HepG2 (cell line): ENCODE data around the gene ZIC4. TPM values are rescaled to one million over a fixed set of nuclear protein-coding genes. Genes with fewer than 3 reads are reported as not detected.

Source experiments
- ATAC-seq: fragments of 200-7000 bp; cut with Tn5 transposase; 3 replicates; pipeline ENCODE4 v1.9.1; 2020; ENCODE audit warnings: mild to moderate bottlenecking, moderate library complexity
- BruUV-seq: library from RNA; stranded (reverse); fragments of 400-500 nt; replicated peaks from 2 replicates; lab custom pipeline; 2021; lab: Mats Ljungman, UMichigan
- CTCF ChIA-PET: fragments of 300-600 bp; formaldehyde crosslinking; extraction: SDS; loops from one replicate; lab custom pipeline; 2021; ENCODE audit warnings: low total read pairs, inconsistent platforms, low intra/inter-chr PET ratio; lab: Yijun Ruan, JAX
- POLR2A ChIA-PET: fragments of 350-600 bp; sonication (Branson Sonifier 250); formaldehyde crosslinking; loops from one replicate; lab custom pipeline; 2020; ENCODE audit warnings: antibody characterized with exemption, inconsistent platforms; lab: Yijun Ruan, JAX
- DNase-seq: peaks from one replicate; pipeline ENCODE4 v3.0.0-alpha.2; 2015; ENCODE audit warnings: low spot score
- FAIRE-seq: peaks from 3 replicates; lab custom pipeline; 2011; peaks lifted over from hg19 to GRCh38; lab: Jason Lieb, UNC
- H2AFZ ChIP-seq: one replicate; pipeline ENCODE4 v1.6.1; 2011; ENCODE audit warnings: low read length, inconsistent platforms
- H3K27ac ChIP-seq: fragments of 300-600 bp; 3 replicates; pipeline ENCODE4 v1.8.0; 2011; ENCODE audit warnings: mixed run types, mild to moderate bottlenecking, mixed read lengths, low read length, inconsistent platforms; ENCODE audit not compliant: insufficient read depth; ENCODE audit errors: extremely low read length
- H3K27me3 ChIP-seq, 2 experiments: fragments of 200-600 bp in 1 of 2; 2 replicates in 1 of 2; 3 replicates in 1 of 2; pipeline versions ENCODE4 v1.6.0 to v1.8.0; 2011; ENCODE audit warnings: low read length in 2 of 2, mild to moderate bottlenecking in 2 of 2, moderate library complexity in 2 of 2, inconsistent platforms in 1 of 2; ENCODE audit not compliant: insufficient read depth in 2 of 2, control insufficient read depth in 1 of 2
- H3K36me3 ChIP-seq, 2 experiments: fragments of 200-600 bp in 1 of 2; replicated peaks in 1 of 2; 2 replicates in 1 of 2; 3 replicates in 1 of 2; pipeline versions ENCODE4 v1.5.1 to v1.8.0; 2011; ENCODE audit warnings: low read length in 2 of 2, inconsistent platforms in 1 of 2; ENCODE audit not compliant: insufficient read depth in 2 of 2, control insufficient read depth in 1 of 2
- H3K4me1 ChIP-seq: 2 replicates; pipeline ENCODE4 v1.5.1; 2012; ENCODE audit warnings: low read length, inconsistent platforms; ENCODE audit not compliant: insufficient read depth
- H3K4me2 ChIP-seq: 2 replicates; pipeline ENCODE4 v1.6.0; 2011; ENCODE audit warnings: low read depth, low read length, inconsistent platforms
- H3K4me3 ChIP-seq, 3 experiments: fragments of 200-600 bp in 1 of 3; sonication (generic), shearing (Covaris generic) in 1 of 3; replicated peaks in 1 of 3; 2 replicates each; pipeline ENCODE4 v1.5.1; 2011 to 2016; ENCODE audit warnings: low read length in 3 of 3, inconsistent platforms in 2 of 3, low read depth in 2 of 3, mild to moderate bottlenecking in 2 of 3, control low read depth in 1 of 3, mixed read lengths in 1 of 3; ENCODE audit not compliant: insufficient read depth in 1 of 3
- H3K79me2 ChIP-seq: one replicate; pipeline ENCODE4 v1.6.1; 2011; ENCODE audit warnings: low read length, inconsistent platforms; ENCODE audit not compliant: insufficient read depth
- H3K9ac ChIP-seq: 2 replicates; pipeline ENCODE4 v1.6.0; 2011; ENCODE audit warnings: mild to moderate bottlenecking, low read depth, low read length, inconsistent platforms; ENCODE audit not compliant: insufficient read depth
- H3K9me3 ChIP-seq: 2 replicates; pipeline ENCODE4 v1.5.1; 2012; ENCODE audit warnings: mild to moderate bottlenecking, low read length
- H4K20me1 ChIP-seq: 2 replicates; pipeline ENCODE4 v1.6.0; 2011; ENCODE audit warnings: inconsistent platforms, mild to moderate bottlenecking, low read length, moderate library complexity; ENCODE audit not compliant: insufficient read depth
- ATF3 ChIP-seq: sonication (generic); formaldehyde crosslinking; IDR thresholded peaks from 2 replicates; pipeline ENCODE4 v1.4.0; 2020; ENCODE audit warnings: missing genetic modification reagents
- FOXA1 ChIP-seq, 2 experiments: fragments of 450-650 bp in 1 of 2; sonication (generic) in 1 of 2; formaldehyde crosslinking in 1 of 2; IDR thresholded peaks; 2 replicates each; pipeline versions ENCODE4 v1.4.0 to v1.6.1; 2016 to 2020; ENCODE audit warnings: missing genetic modification reagents in 1 of 2
- KAT7 ChIP-seq: IDR thresholded peaks from 2 replicates; pipeline ENCODE4 v1.6.1; 2018; ENCODE audit warnings: borderline replicate concordance, missing compliant biosample characterization
- MBD4 ChIP-seq: IDR thresholded peaks from 2 replicates; pipeline ENCODE4 v1.6.1; 2012; ENCODE audit warnings: low read length, inconsistent platforms, borderline replicate concordance
- ZNF180 ChIP-seq: sonication (generic); formaldehyde crosslinking; IDR thresholded peaks from 2 replicates; pipeline ENCODE4 v1.4.0; 2020; ENCODE audit warnings: low read depth, missing genetic modification reagents, borderline replicate concordance
- ZNF574 ChIP-seq: sonication (generic); formaldehyde crosslinking; IDR thresholded peaks from 2 replicates; pipeline ENCODE4 v1.4.0; 2020; ENCODE audit warnings: missing genetic modification reagents
- WGBS: methylation state at CpG from one replicate; pipeline ENCODE4 v1.1.6; 2017; ENCODE audit warnings: low lambda C conversion rate; 5-methylcytosine and 5-hydroxymethylcytosine counted together
- in situ Hi-C: cut with HindIII; loops from 2 replicates; pipeline ENCODE4 v1.10.0; 2017; ENCODE audit warnings: low pct_unique_long_range_greater_than_20kb; ENCODE audit not compliant: extremely low pct_ligation_motif_present
- intact Hi-C: fragments of 100-400 bp; cut with micrococcal nuclease; formaldehyde crosslinking; loops from one replicate; pipeline ENCODE4 v1.10.0; 2022; ENCODE audit not compliant: unreplicated experiment
- polyA plus RNA-seq, 8 experiments: library from polyadenylated mRNA; depleted of rRNA in 3 of 8; stranded (reverse) in 7 of 8; unstranded in 1 of 8; fragments of >200 nt; fragmentation: Illumina TruSeq in 4 of 8; extraction: Trizol in 4 of 8; gene quantifications; 2 replicates each; pipeline versions ENCODE4 v1.2.1 to v1.2.3, GENCODE V29; 2011 to 2016; ENCODE audit warnings: low read depth in 4 of 8, missing spikeins in 1 of 8, mixed read lengths in 1 of 8; ENCODE audit not compliant: insufficient read depth in 1 of 8
- total RNA-seq, 5 experiments: library from RNA; depleted of rRNA; stranded (reverse); fragments of >200 nt; fragmentation: Illumina TruSeq; extraction: Trizol; gene quantifications; 2 replicates each; pipeline ENCODE4 v1.2.3, GENCODE V29; 2016; ENCODE audit warnings: low read depth in 1 of 5
- TF ChIP-seq, protein P1 (sequence below): sonication (generic); formaldehyde crosslinking; IDR thresholded peaks from 2 replicates; pipeline ENCODE4 v1.5.0; 2020; ENCODE audit warnings: mild to moderate bottlenecking, missing genetic modification reagents
- TF ChIP-seq, protein P2 (sequence below): sonication (generic); formaldehyde crosslinking; IDR thresholded peaks from 2 replicates; pipeline ENCODE4 v1.4.0; 2020; ENCODE audit warnings: missing genetic modification reagents

ZIC4 gene
- total and polyA plus RNA-seq, 2 of the 13 experiments (the other 11 are each of a cell fraction or from before 2014, with no cell fraction given), result not detected

- H3K4me1 ChIP-seq, result no peaks in the 10 kb centered on the region
- ChIA-PET POLR2A (no interaction called here), CTCF (no interaction called here)
- no peaks in the 10 kb centered on the region for H4K20me1 ChIP-seq
- no peak overlapping the region for H2AFZ ChIP-seq
- no peaks in the 10 kb centered on the region for H3K9me3 ChIP-seq
- FAIRE-seq, result no peak
- no peak overlapping the region for H3K9ac ChIP-seq
- no peaks in the 10 kb centered on the region for H3K27me3 ChIP-seq
- no peaks in the 10 kb centered on the region for H3K36me3 ChIP-seq
- no peak for DNase-seq
- intact Hi-C loops, result no loop called here
- in situ Hi-C loops, result no loop called here
- no peak overlapping the region for H3K4me2 ChIP-seq
- ATAC-seq, result no peak
- no peaks in the 10 kb centered on the region for H3K79me2 ChIP-seq
- no peak overlapping the region for H3K27ac ChIP-seq
- H3K4me3 ChIP-seq, result no peak overlapping the region
- no TSS peak for BruUV-seq
- 2% methylated on average over 3 of the region's 3 CpGs for WGBS
- TF ChIP-seq ZNF180 (CRISPR knock-in tag) (no peak), FOXA1 (IDR thresholded peaks at IDR 0.05) (no peak), FOXA1 (CRISPR knock-in tag; IDR thresholded peaks at IDR 0.05) (no peak), KAT7 (CRISPR knock-in tag) (no peak)
These were observed 43.3 kb upstream of the ZIC4 start for GRCh38 chr3:147449669-147450068.

DNA sequence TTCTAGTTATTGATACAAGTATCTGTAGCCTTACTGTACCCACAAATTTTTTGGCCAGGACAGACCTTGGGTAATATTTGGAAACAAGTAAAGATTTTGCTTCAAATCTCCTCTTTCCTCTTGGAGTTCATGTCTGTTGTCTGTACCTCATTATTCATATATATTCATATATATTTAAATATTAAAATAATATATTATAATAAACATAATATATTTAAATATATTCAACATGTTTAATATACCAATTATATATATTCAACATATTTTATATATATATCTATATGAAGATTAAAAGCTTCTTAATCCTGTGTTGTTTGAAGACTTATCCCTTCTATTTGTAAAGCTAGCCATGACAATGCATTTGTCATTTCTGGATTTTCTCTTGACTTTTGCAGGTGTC, 40.9 kb upstream of the ZIC4 start:
- ChIA-PET POLR2A (no interaction called here), CTCF (no interaction called here)
- Histone ChIP-seq H3K79me2 (no peaks in the 10 kb centered on the region), H3K27me3 (no peaks in the 10 kb centered on the region), H3K9ac (no peak overlapping the region), H3K9me3 (no peaks in the 10 kb centered on the region), H3K4me2 (no peak overlapping the region), H2AFZ (no peak overlapping the region), H3K27ac (no peak overlapping the region), H4K20me1 (no peaks in the 10 kb centered on the region), H3K36me3 (no peaks in the 10 kb centered on the region), H3K4me1 (no peaks in the 10 kb centered on the region), H3K4me3 (no peak overlapping the region)
- no peak for DNase-seq
- intact Hi-C loops, result no loop called here
- no peak for ATAC-seq
- in situ Hi-C loops, result no loop called here
- FAIRE-seq, result no peak
- BruUV-seq, result no TSS peak
- TF ChIP-seq, protein P1, sequence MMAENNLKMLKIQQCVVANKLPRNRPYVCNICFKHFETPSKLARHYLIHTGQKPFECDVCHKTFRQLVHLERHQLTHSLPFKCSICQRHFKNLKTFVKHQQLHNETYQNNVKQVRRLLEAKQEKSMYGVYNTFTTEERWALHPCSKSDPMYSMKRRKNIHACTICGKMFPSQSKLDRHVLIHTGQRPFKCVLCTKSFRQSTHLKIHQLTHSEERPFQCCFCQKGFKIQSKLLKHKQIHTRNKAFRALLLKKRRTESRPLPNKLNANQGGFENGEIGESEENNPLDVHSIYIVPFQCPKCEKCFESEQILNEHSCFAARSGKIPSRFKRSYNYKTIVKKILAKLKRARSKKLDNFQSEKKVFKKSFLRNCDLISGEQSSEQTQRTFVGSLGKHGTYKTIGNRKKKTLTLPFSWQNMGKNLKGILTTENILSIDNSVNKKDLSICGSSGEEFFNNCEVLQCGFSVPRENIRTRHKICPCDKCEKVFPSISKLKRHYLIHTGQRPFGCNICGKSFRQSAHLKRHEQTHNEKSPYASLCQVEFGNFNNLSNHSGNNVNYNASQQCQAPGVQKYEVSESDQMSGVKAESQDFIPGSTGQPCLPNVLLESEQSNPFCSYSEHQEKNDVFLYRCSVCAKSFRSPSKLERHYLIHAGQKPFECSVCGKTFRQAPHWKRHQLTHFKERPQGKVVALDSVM (CRISPR knock-in tag), result no peak
- no peak for TF ChIP-seq MBD4
- no peak for TF ChIP-seq ATF3
- TF ChIP-seq, protein P2, sequence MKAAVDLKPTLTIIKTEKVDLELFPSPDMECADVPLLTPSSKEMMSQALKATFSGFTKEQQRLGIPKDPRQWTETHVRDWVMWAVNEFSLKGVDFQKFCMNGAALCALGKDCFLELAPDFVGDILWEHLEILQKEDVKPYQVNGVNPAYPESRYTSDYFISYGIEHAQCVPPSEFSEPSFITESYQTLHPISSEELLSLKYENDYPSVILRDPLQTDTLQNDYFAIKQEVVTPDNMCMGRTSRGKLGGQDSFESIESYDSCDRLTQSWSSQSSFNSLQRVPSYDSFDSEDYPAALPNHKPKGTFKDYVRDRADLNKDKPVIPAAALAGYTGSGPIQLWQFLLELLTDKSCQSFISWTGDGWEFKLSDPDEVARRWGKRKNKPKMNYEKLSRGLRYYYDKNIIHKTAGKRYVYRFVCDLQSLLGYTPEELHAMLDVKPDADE (CRISPR knock-in tag), result no peak
- no peak for TF ChIP-seq ZNF574
